ENCODE results near the gene PAQR3. TPM values are rescaled to one million over a fixed set of nuclear protein-coding genes. Genes with fewer than 3 reads are reported as not detected.

The PAQR3 gene
- total and polyA plus RNA-seq, 2 experiments from 2014 or later, result 15.9 to 36.3 TPM

DNA sequence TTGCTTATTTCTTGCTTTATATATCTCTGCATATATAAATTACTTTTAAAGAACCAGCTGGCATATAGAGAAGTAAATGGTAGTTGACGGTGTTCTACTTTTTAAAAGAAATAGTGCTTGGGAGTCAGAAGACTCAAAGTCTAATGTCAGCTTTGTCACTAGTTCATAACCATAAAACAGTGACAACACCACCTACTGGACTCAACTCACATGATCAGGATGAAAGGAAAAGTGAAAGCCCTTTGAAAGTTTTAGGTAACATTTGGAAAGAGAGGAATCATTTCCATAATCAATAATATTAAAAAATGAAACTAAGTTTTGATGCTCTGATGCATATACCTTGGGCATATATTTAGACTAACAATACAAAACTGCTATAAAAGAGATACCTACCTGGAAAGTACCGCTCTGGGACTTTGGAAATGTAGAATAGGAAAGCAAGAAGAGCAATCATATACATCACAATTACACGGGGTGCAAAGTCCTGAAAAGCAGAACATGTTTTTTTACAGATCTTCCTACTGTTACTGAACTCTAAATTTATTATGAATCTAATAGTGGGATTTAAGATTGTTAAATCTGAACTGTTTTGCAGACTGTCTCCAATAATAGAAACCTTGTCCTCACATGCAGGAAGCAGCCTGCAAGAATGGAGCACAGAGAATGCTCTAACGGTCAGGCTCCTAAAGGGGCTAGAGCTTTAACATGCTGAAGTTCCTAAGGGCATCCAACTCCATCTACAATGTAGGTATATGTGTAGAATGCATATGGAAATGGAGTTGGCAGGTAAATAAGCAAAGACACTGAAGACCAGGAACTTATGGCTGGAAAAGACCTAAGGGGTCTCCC lies 15.6 kb downstream of the PAQR3 start (continued):
- TF ChIP-seq, protein P1, sequence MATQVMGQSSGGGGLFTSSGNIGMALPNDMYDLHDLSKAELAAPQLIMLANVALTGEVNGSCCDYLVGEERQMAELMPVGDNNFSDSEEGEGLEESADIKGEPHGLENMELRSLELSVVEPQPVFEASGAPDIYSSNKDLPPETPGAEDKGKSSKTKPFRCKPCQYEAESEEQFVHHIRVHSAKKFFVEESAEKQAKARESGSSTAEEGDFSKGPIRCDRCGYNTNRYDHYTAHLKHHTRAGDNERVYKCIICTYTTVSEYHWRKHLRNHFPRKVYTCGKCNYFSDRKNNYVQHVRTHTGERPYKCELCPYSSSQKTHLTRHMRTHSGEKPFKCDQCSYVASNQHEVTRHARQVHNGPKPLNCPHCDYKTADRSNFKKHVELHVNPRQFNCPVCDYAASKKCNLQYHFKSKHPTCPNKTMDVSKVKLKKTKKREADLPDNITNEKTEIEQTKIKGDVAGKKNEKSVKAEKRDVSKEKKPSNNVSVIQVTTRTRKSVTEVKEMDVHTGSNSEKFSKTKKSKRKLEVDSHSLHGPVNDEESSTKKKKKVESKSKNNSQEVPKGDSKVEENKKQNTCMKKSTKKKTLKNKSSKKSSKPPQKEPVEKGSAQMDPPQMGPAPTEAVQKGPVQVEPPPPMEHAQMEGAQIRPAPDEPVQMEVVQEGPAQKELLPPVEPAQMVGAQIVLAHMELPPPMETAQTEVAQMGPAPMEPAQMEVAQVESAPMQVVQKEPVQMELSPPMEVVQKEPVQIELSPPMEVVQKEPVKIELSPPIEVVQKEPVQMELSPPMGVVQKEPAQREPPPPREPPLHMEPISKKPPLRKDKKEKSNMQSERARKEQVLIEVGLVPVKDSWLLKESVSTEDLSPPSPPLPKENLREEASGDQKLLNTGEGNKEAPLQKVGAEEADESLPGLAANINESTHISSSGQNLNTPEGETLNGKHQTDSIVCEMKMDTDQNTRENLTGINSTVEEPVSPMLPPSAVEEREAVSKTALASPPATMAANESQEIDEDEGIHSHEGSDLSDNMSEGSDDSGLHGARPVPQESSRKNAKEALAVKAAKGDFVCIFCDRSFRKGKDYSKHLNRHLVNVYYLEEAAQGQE (IDR thresholded peaks at IDR 0.05; ENCODE audit: unreplicated experiment), result no peak

DNA sequence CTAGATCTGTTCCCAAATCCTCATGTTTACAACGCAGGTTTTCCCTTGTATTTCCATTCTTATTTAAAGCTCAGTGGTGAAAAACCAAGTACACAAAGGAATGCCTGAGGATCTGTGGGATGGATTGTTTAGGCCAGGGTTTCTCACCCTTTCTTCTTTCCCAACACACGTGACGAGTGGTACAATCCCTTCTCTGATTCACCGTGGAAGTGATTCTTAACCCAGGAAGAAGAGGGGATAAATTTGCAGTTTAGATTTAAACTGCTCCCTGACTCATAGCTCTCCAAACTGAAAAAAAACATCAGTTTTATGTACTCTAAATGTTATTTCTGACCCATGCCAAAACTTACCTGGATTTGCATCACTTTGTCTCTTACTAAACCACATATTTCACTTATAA lies 17.0 kb downstream of the PAQR3 start:
- H3K4me3 ChIP-seq, result no peak overlapping the region
- peaks cover 11% of the 10 kb centered on the region; the same call in 2 of the 3 replicates for H3K36me3 Mint-ChIP-seq (ENCODE audit: low read depth)
- H3K27ac Mint-ChIP-seq, result no peak overlapping the region
- H3K9me2 ChIP-seq (ENCODE audit: insufficient read depth), result no peaks in the 10 kb centered on the region
- DNase-seq (ENCODE audit: low spot score) (no peak), ATAC-seq (no peak)
- H3K4me1 Mint-ChIP-seq, result no peaks in the 10 kb centered on the region
- H3K9me3 Mint-ChIP-seq, result no peaks in the 10 kb centered on the region
- no peaks in the 10 kb centered on the region for H3K27me3 ChIP-seq (ENCODE audit: insufficient read depth)
- H3K27ac ChIP-seq (ENCODE audit: low read depth), result no peak overlapping the region
- no peaks in the 10 kb centered on the region for H3F3A ChIP-seq (replicated peaks; ENCODE audit: low read depth)
- H4K20me1 ChIP-seq (replicated peaks; ENCODE audit: insufficient read depth), result no peaks in the 10 kb centered on the region; the same call in 1 of the 2 replicates
- H3K4me3 Mint-ChIP-seq, result no peak overlapping the region
- H3K36me3 ChIP-seq (ENCODE audit: insufficient read depth), result peaks cover 4% of the 10 kb centered on the region; the same call in 1 of the 2 replicates
- H3K27me3 Mint-ChIP-seq (ENCODE audit: insufficient read depth, low read depth, poor library complexity), result no peaks in the 10 kb centered on the region
- H3K79me2 ChIP-seq (replicated peaks; ENCODE audit: insufficient read depth), result no peaks in the 10 kb centered on the region
- no peaks in the 10 kb centered on the region for H3K4me1 ChIP-seq (ENCODE audit: insufficient read depth)
- H3K4me2 ChIP-seq, result no peak overlapping the region
- H2AFZ ChIP-seq, result no peak overlapping the region
- no peak for TF ChIP-seq STAT1 (IDR thresholded peaks at IDR 0.05; ENCODE audit: unreplicated experiment)
- no peak for TF ChIP-seq EZH2 (IDR thresholded peaks at IDR 0.05; ENCODE audit: low read depth, unreplicated experiment)
- no peak for TF ChIP-seq POLR2AphosphoS5 (IDR thresholded peaks at IDR 0.05; ENCODE audit: low read depth)
- TF ChIP-seq, protein P2, sequence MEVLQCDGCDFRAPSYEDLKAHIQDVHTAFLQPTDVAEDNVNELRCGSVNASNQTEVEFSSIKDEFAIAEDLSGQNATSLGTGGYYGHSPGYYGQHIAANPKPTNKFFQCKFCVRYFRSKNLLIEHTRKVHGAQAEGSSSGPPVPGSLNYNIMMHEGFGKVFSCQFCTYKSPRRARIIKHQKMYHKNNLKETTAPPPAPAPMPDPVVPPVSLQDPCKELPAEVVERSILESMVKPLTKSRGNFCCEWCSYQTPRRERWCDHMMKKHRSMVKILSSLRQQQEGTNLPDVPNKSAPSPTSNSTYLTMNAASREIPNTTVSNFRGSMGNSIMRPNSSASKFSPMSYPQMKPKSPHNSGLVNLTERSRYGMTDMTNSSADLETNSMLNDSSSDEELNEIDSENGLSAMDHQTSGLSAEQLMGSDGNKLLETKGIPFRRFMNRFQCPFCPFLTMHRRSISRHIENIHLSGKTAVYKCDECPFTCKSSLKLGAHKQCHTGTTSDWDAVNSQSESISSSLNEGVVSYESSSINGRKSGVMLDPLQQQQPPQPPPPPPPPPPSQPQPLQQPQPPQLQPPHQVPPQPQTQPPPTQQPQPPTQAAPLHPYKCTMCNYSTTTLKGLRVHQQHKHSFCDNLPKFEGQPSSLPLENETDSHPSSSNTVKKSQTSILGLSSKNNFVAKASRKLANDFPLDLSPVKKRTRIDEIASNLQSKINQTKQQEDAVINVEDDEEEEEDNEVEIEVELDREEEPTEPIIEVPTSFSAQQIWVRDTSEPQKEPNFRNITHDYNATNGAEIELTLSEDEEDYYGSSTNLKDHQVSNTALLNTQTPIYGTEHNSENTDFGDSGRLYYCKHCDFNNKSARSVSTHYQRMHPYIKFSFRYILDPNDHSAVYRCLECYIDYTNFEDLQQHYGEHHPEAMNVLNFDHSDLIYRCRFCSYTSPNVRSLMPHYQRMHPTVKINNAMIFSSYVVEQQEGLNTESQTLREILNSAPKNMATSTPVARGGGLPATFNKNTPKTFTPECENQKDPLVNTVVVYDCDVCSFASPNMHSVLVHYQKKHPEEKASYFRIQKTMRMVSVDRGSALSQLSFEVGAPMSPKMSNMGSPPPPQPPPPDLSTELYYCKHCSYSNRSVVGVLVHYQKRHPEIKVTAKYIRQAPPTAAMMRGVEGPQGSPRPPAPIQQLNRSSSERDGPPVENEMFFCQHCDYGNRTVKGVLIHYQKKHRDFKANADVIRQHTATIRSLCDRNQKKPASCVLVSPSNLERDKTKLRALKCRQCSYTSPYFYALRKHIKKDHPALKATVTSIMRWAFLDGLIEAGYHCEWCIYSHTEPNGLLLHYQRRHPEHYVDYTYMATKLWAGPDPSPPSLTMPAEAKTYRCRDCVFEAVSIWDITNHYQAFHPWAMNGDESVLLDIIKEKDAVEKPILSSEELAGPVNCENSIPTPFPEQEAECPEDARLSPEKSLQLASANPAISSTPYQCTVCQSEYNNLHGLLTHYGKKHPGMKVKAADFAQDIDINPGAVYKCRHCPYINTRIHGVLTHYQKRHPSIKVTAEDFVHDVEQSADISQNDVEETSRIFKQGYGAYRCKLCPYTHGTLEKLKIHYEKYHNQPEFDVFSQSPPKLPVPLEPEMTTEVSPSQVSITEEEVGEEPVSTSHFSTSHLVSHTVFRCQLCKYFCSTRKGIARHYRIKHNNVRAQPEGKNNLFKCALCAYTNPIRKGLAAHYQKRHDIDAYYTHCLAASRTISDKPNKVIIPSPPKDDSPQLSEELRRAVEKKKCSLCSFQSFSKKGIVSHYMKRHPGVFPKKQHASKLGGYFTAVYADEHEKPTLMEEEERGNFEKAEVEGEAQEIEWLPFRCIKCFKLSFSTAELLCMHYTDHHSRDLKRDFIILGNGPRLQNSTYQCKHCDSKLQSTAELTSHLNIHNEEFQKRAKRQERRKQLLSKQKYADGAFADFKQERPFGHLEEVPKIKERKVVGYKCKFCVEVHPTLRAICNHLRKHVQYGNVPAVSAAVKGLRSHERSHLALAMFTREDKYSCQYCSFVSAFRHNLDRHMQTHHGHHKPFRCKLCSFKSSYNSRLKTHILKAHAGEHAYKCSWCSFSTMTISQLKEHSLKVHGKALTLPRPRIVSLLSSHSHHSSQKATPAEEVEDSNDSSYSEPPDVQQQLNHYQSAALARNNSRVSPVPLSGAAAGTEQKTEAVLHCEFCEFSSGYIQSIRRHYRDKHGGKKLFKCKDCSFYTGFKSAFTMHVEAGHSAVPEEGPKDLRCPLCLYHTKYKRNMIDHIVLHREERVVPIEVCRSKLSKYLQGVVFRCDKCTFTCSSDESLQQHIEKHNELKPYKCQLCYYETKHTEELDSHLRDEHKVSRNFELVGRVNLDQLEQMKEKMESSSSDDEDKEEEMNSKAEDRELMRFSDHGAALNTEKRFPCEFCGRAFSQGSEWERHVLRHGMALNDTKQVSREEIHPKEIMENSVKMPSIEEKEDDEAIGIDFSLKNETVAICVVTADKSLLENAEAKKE (CRISPR knock-in tag; IDR thresholded peaks at IDR 0.05), result no peak
- TF ChIP-seq, protein P3, sequence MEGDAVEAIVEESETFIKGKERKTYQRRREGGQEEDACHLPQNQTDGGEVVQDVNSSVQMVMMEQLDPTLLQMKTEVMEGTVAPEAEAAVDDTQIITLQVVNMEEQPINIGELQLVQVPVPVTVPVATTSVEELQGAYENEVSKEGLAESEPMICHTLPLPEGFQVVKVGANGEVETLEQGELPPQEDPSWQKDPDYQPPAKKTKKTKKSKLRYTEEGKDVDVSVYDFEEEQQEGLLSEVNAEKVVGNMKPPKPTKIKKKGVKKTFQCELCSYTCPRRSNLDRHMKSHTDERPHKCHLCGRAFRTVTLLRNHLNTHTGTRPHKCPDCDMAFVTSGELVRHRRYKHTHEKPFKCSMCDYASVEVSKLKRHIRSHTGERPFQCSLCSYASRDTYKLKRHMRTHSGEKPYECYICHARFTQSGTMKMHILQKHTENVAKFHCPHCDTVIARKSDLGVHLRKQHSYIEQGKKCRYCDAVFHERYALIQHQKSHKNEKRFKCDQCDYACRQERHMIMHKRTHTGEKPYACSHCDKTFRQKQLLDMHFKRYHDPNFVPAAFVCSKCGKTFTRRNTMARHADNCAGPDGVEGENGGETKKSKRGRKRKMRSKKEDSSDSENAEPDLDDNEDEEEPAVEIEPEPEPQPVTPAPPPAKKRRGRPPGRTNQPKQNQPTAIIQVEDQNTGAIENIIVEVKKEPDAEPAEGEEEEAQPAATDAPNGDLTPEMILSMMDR (conservative IDR thresholded peaks at IDR 0.05; ENCODE audit: low read depth in 2 of 2), result no peak
- TF ChIP-seq ZNF114 (CRISPR knock-in tag; IDR thresholded peaks at IDR 0.05), result no peak
- TF ChIP-seq ZNF331 (CRISPR knock-in tag; IDR thresholded peaks at IDR 0.05; ENCODE audit: low read depth), result no peak
- no peak for TF ChIP-seq CREB1 (CRISPR knock-in tag; IDR thresholded peaks at IDR 0.05; ENCODE audit: low read depth)
- no peak for TF ChIP-seq JUNB (IDR thresholded peaks at IDR 0.05; ENCODE audit: unreplicated experiment)
- TF ChIP-seq, protein P4, sequence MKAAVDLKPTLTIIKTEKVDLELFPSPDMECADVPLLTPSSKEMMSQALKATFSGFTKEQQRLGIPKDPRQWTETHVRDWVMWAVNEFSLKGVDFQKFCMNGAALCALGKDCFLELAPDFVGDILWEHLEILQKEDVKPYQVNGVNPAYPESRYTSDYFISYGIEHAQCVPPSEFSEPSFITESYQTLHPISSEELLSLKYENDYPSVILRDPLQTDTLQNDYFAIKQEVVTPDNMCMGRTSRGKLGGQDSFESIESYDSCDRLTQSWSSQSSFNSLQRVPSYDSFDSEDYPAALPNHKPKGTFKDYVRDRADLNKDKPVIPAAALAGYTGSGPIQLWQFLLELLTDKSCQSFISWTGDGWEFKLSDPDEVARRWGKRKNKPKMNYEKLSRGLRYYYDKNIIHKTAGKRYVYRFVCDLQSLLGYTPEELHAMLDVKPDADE (IDR thresholded peaks at IDR 0.05), result no peak

Measured in GM23338 (cell line).